Smooth muscle cell (in vitro differentiated cells): Measurements from ENCODE around the gene DBN1. TPM values are rescaled to one million over a fixed set of nuclear protein-coding genes. Genes with fewer than 3 reads are reported as not detected.

Source experiments
- DNase-seq: peaks from one replicate; lab custom pipeline; 2025; ENCODE audit not compliant: unreplicated experiment; lab: John Stamatoyannopoulos, UW
- H2AFZ ChIP-seq: fragments of 200-600 bp; sonication (generic); 2 replicates; pipeline ENCODE4 v1.6.0; 2016; ENCODE audit warnings: antibody characterized with exemption, low read depth, mild to moderate bottlenecking
- H3F3A ChIP-seq: fragments of 200-600 bp; sonication (generic); 2 replicates; pipeline ENCODE4 v1.6.0; 2017; ENCODE audit warnings: antibody characterized with exemption, low read depth
- H3K27ac ChIP-seq: fragments of 200-600 bp; sonication (generic); 2 replicates; pipeline ENCODE4 v1.5.1; 2016; ENCODE audit warnings: low read depth, mild to moderate bottlenecking
- H3K27me3 ChIP-seq: fragments of 200-600 bp; sonication (generic); 2 replicates; pipeline ENCODE4 v1.6.1; 2016; ENCODE audit warnings: low read depth, mild to moderate bottlenecking
- H3K36me3 ChIP-seq: fragments of 200-600 bp; sonication (generic); 2 replicates; pipeline ENCODE4 v1.5.1; 2016; ENCODE audit warnings: low read depth
- H3K4me1 ChIP-seq: fragments of 200-600 bp; sonication (generic); 2 replicates; pipeline ENCODE4 v1.5.1; 2016; ENCODE audit warnings: low read depth
- H3K4me2 ChIP-seq: fragments of 200-600 bp; sonication (generic); 2 replicates; pipeline ENCODE4 v1.6.0; 2016; ENCODE audit warnings: mild to moderate bottlenecking
- H3K4me3 ChIP-seq: fragments of 200-600 bp; sonication (generic); 2 replicates; pipeline ENCODE4 v1.5.1; 2016; ENCODE audit warnings: mild to moderate bottlenecking
- H3K79me2 ChIP-seq: fragments of 200-600 bp; sonication (generic); 2 replicates; pipeline ENCODE4 v1.6.0; 2016; ENCODE audit warnings: low read depth, mild to moderate bottlenecking
- H3K9ac ChIP-seq: fragments of 200-600 bp; sonication (generic); 2 replicates; pipeline ENCODE4 v1.6.0; 2016; ENCODE audit warnings: low read depth
- H3K9me3 ChIP-seq: fragments of 200-600 bp; sonication (generic); replicated peaks from 2 replicates; pipeline ENCODE4 v1.5.1; 2016; ENCODE audit warnings: low read depth
- H4K20me1 ChIP-seq: fragments of 200-600 bp; sonication (generic); 2 replicates; pipeline ENCODE4 v1.6.0; 2016; ENCODE audit warnings: low read depth
- CTCF ChIP-seq: fragments of 200-600 bp; sonication (generic); IDR thresholded peaks from 2 replicates; pipeline ENCODE4 v1.5.1; 2017; ENCODE audit warnings: borderline replicate concordance, mild to moderate bottlenecking, antibody characterized with exemption; ENCODE audit not compliant: insufficient read depth, poor library complexity, severe bottlenecking
- WGBS: methylation state at CpG from one replicate; pipeline ENCODE4 v1.1.7; 2016; ENCODE audit warnings: low lambda C conversion rate; 5-methylcytosine and 5-hydroxymethylcytosine counted together
- polyA plus RNA-seq: library from polyadenylated mRNA; unstranded; fragments of >200 nt; fragmentation: Nextera tagmentation; extraction: Ambion mirVana; gene quantifications from 2 replicates; pipeline ENCODE4 v1.2.1, GENCODE V29; 2016
- total RNA-seq: library from RNA; depleted of rRNA; stranded (reverse); fragments of >200 nt; gene quantifications from 2 replicates; pipeline ENCODE4 v1.2.3, GENCODE V29; 2014

The DBN1 gene
- total and polyA plus RNA-seq, 2 experiments from 2014 or later = 116 to 202 TPM

GRCh38 chr5:177484902-177485549 is 11.6 kb upstream of the DBN1 start:
- Histone ChIP-seq H3K4me1 (peaks cover 2% of the 10 kb centered on the region), H2AFZ (no peak overlapping the region), H3K9ac (no peak overlapping the region), H3F3A (peaks cover 51% of the 10 kb centered on the region), H3K4me2 (no peak overlapping the region), H3K9me3 (no peaks in the 10 kb centered on the region), H3K27me3 (no peaks in the 10 kb centered on the region), H3K79me2 (peaks cover 10% of the 10 kb centered on the region), H3K27ac (peak overlapping the region; percentile 16), H4K20me1 (peaks cover 99% of the 10 kb centered on the region), H3K4me3 (no peak overlapping the region), H3K36me3 (no peaks in the 10 kb centered on the region)
- TF ChIP-seq CTCF = no peak
- DNase-seq = no peak
- WGBS = 84% methylated on average over 13 of the region's 13 CpGs

- Histone ChIP-seq H3K79me2 (peaks cover 10% of the 10 kb centered on the region), H3K4me2 (no peak overlapping the region), H3K9me3 (no peaks in the 10 kb centered on the region), H4K20me1 (peaks cover 99% of the 10 kb centered on the region), H3K36me3 (no peaks in the 10 kb centered on the region), H3K27ac (peak overlapping the region; percentile 4), H3F3A (peaks cover 58% of the 10 kb centered on the region), H3K4me3 (no peak overlapping the region), H3K27me3 (no peaks in the 10 kb centered on the region), H3K9ac (no peak overlapping the region), H3K4me1 (peaks cover 2% of the 10 kb centered on the region), H2AFZ (no peak overlapping the region)
- no peak for TF ChIP-seq CTCF
- DNase-seq = no peak
- 94% methylated on average over 22 of the region's 22 CpGs for WGBS
Observed at GRCh38 chr5:177483994-177484901, 10.8 kb upstream of the DBN1 start.

GRCh38 chr5:177483042-177483441 is 9.6 kb upstream of the DBN1 start:
- no peak for DNase-seq
- H4K20me1 ChIP-seq = peaks cover 94% of the 10 kb centered on the region
- H3K9me3 ChIP-seq = no peaks in the 10 kb centered on the region
- H3K4me1 ChIP-seq = peaks cover 2% of the 10 kb centered on the region
- H3K27me3 ChIP-seq = no peaks in the 10 kb centered on the region
- H3K79me2 ChIP-seq = peaks cover 10% of the 10 kb centered on the region
- peaks cover 62% of the 10 kb centered on the region for H3F3A ChIP-seq
- WGBS = 98% methylated on average over 9 of the region's 9 CpGs
- TF ChIP-seq CTCF = no peak
- no peak overlapping the region for H3K4me3 ChIP-seq
- H3K4me2 ChIP-seq = no peak overlapping the region
- no peak overlapping the region for H3K27ac ChIP-seq
- H3K36me3 ChIP-seq = no peaks in the 10 kb centered on the region
- H3K9ac ChIP-seq = no peak overlapping the region
- no peak overlapping the region for H2AFZ ChIP-seq
